Lung microvascular endothelial cell (primary cell): ENCODE data around the gene SVOPL. TPM values are rescaled to one million over a fixed set of nuclear protein-coding genes. Genes with fewer than 3 reads are reported as not detected.

ENCODE experiments used
- DNase-seq, 2 donors: peaks; one replicate each; pipeline versions ENCODE4 v3.0.0 to v3.0.0-alpha.2; 2010; ENCODE audit warnings: low read depth in 2 of 2
- total RNA-seq: library from RNA; depleted of rRNA; stranded (reverse); fragments of >200 nt; gene quantifications from 2 replicates; pipeline ENCODE4 v1.2.1, GENCODE V29; 2014

Gene SVOPL
- total RNA-seq, 1 donor from 2014 or later, result not detected

DNA sequence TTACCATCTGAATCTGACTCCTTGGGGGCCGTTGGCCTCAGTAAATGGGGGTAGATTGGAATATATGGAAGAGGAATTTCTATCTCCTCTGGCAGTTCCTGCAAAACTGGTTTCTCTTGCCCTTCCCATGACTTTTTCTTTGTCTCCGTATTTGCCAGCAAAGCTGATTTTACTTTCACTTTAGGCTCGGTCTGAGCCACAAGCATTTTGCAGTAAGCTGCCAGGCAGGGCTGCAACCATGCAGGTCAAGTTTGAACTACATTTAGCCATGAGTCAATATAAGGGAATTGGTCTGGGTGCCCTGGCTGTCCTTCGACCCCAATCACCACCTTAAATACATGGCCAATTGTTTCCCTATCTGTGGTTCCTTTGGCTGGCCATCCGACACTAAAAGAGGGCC is 136.8 kb downstream of the SVOPL start:
- peak; percentile 27 to 43 for DNase-seq

DNA sequence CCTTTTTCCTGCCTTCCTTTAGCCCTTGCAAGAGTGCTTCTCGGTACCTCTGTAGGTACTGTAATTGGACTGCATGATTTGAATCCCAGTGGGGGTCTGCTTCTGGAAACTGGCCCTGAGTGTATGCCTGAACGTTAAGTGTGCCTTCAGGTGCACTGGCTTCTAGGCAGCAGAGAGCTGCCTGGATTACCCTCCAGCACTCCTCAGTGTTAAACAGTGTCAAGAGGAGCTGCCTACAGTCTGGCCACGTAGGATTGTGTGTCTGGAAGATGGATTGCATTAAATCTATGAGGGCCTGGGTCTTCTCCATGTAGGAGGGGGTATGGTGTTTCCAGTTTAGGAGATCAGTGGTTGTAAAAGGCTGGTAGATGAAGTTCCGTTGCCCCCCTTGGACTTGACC is 137.4 kb downstream of the SVOPL start:
- no peak for DNase-seq

GRCh38 chr7:138559448-138559847 is 141.7 kb downstream of the SVOPL start:
- DNase-seq, result no peak

DNA sequence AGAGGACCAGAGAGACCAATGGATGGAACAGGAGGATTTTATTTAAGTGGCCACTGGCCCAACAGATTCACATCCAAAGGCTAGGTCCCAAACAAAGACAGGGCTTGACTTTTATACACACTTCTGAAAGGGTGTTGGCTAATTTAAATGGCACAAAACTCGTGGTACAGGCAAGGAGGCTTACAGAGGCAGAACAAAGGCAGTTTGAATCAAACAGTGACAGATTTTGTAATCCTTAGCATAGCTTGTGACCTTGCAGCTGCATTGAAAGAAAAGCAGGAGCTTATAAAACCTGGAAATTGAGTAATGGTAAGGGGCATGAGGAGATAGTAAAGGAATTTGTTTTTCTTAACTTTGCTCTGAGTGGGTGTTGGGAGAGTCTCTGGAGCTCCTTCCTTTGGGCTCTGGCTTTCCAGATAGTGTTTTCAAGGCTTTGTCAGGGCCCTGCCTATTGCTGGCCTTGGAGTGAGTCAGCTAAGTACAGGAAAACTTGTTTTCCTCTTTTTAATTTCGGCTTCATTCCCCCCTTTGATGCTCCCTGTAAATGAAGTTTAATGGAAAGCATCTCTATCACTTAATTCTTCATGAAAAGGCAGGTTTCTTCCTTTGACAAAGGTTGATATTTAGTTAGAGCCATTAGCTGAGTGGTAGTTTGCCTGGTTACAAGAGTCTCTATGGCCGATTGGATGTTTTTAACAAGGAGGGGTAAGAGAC is 144.2 kb downstream of the SVOPL start:
- peak; percentile 12 to 20 for DNase-seq

GRCh38 chr7:138555684-138556083 is 145.5 kb downstream of the SVOPL start:
- DNase-seq, result no peak

GRCh38 chr7:138554674-138555073 is 146.5 kb downstream of the SVOPL start:
- no peak for DNase-seq

DNA sequence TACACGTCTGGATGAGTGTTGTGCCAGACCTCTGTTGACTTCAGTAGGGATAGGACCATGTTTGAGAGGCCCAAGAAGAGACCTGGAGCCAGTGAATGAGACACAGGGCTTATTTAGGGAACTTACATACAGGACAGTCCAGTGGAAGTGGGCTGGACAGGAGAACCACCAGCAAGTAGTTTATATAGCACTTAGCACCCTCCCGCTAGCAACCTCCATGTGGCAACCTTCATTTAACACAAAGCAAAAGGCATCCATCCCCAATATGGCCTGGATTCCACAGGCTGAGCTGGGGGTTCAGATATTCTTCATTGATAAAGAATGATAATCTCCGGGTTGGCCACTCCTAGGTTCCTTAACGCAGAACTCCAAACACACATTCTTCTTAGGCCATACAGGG is 147.4 kb downstream of the SVOPL start:
- DNase-seq, result no peak

DNA sequence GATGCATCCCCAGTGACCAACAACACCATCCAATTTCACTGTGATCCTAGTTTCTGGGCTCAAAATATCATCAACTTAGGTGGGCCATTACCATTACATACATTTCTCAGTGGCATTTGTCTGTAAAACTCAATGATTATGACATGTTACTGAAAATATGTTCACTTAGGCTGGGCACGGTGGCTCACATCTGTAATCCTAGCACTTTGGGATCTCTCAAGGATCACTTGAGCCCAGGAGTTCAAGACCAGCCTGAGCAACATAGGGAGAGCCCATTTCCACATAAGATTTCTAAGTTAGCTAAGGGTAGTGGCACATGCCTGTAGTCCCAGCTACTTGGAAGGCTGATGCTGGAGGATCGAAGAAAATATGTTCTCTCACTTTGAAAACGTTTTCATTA is 150.1 kb downstream of the SVOPL start:
- no peak for DNase-seq

- DNase-seq, result no peak
Measured at GRCh38 chr7:138550337-138550736, 150.8 kb downstream of the SVOPL start.

DNA sequence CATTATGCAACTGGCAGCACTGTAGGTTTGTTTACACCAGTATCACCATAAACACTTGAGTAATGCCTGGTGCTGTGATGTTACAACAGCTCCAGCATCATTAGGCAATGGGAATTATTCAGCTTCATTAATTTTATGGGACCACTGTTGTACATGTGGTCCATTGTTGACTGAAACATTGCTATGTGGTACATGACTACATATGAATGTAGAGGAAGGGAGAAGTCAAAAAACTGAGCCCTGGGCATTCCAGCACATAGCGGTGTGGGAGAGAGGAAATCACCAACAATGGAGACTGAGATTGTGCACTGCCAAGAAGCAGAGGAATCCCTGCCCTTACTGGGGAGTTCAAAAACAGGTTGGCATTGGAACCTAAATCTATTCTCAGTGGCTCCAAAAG is 152.1 kb downstream of the SVOPL start:
- DNase-seq, result peak; percentile 68 to 96

GRCh38 chr7:138546829-138547228 is 154.3 kb downstream of the SVOPL start:
- no peak for DNase-seq

GRCh38 chr7:138546064-138546619 is 155.0 kb downstream of the SVOPL start:
- peak; percentile 81 to 95 for DNase-seq

- DNase-seq, result no peak
Measured at GRCh38 chr7:138545123-138545522, 156.0 kb downstream of the SVOPL start.

Other genes with a start within 250 kb of the SVOPL start
- 6.8 and 12.5 TPM in 2 replicates for gene TRIM24, start 241.1 kb downstream of the SVOPL start, total RNA-seq
- not detected in 2 replicates for gene TMEM213, start 96.6 kb upstream of the SVOPL start, total RNA-seq
- under 0.01 TPM in 2 replicates for gene ATP6V0A4, start 96.8 kb upstream of the SVOPL start, total RNA-seq